ENCODE data around the gene CSE1L.
"Not testable (repeated sequence)": the region's sequence is repeated elsewhere in the genome, so short reads cannot be mapped to it uniquely, and the experiment has no call there.

The CSE1L gene

DNA sequence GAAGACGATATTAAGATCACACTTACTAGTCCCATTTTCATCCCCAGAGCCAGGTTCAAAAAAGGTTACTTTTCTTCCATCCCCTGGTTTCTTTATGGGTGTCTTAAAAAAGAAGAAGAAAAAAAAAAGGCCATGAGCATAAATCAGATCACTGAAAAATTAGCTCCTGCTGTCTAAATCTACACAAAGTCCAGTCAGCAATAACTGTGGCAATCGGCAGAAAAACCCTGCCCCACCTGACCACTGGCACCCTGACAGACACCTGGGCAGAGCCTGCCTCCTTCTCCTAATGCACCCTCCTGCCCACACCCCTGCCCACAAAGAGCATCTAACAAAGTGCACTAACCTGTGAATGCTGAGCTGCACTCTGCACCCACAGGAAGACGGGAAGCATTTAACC, 72.2 kb downstream of the CSE1L start:
- Mint-ChIP-seq H3K9me3 (no peaks in the 10 kb centered on the region), H3K27me3 (no peaks in the 10 kb centered on the region), H3K27ac (no peak overlapping the region), H3K36me3 (ENCODE audit: low read depth) (peaks cover 99% of the 10 kb centered on the region), H3K4me3 (no peak overlapping the region), H3K4me1 (ENCODE audit: low read depth) (no peaks in the 10 kb centered on the region)
- intact Hi-C loops (cut with micrococcal nuclease), result no loop called here

DNA sequence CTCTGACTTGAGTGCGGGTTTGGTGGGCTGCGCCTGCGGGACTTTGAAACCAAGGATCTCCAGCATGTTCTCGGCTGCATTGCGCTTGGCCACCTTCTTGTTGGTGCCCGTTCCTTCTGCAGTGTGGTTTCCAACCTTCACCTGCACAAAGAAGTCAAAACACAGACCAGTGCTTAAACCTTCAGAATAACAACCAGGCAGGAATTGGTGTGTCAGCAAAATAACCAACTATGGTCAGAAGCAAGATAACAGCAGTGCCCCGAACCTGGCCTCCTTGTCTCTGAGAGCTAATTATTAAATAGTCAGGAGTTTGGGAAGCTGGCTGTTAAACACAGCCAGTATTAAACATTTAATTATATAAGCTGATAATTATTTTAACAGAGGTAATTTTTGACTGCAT, 73.9 kb downstream of the CSE1L start:
- Mint-ChIP-seq H3K27ac (no peak overlapping the region), H3K4me3 (no peak overlapping the region), H3K27me3 (no peaks in the 10 kb centered on the region)

DNA sequence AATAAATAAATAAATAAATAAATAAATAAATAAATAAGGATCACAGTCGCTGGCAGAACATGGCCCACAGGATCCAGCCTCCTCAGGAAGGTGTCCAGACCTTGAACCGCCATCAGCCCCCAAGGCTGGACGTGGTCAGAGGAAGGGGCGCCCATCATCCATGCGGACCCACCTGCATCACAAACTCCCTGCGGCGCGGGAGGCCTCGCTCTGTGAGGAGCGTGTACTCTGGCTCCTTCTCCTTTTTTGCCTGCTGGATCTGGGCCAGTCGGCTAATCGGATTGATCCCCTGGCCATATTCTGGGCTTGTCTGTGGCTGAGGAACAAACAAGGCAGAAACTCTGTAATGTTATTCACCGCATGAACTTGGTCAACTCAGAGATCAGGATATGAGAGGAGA, 76.8 kb downstream of the CSE1L start:
- Mint-ChIP-seq H3K4me1 (ENCODE audit: low read depth) (no peaks in the 10 kb centered on the region), H3K36me3 (ENCODE audit: low read depth) (peaks cover 96% of the 10 kb centered on the region), H3K27me3 (no peaks in the 10 kb centered on the region), H3K9me3 (no peaks in the 10 kb centered on the region), H3K4me3 (no peak overlapping the region), H3K27ac (no peak overlapping the region)
- intact Hi-C loops (cut with micrococcal nuclease), result no loop called here

More for the DNA sequence above, 73.9 kb downstream of the CSE1L start:
- Mint-ChIP-seq H3K36me3 (ENCODE audit: low read depth) (peaks cover 98% of the 10 kb centered on the region), H3K4me1 (ENCODE audit: low read depth) (no peaks in the 10 kb centered on the region), H3K9me3 (no peaks in the 10 kb centered on the region)
- intact Hi-C loops (cut with micrococcal nuclease), result no loop called here

DNA sequence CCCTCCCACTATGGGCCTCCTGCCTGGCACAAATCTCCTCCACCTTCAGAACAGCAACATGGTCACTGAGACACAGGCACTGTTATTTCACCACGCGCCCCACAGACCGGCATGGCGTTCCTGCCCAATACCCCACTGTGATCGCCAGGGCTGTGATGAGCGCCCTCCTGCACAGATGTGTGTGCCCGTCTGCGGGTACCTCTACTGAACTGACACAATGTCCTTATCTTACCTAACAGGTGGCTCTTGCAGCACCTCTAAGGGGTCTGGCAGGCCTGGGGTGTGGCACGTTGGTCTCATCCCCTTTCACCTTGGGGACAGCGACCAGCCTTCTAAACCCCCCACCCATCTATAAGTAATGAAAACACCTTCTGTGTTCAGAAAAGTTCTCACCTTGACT, 77.9 kb downstream of the CSE1L start:
- Mint-ChIP-seq H3K27ac (no peak overlapping the region), H3K4me3 (no peak overlapping the region), H3K36me3 (ENCODE audit: low read depth) (peaks cover 93% of the 10 kb centered on the region), H3K27me3 (no peaks in the 10 kb centered on the region), H3K4me1 (ENCODE audit: low read depth) (no peaks in the 10 kb centered on the region), H3K9me3 (no peaks in the 10 kb centered on the region)
- intact Hi-C loops (cut with micrococcal nuclease), result no loop called here

DNA sequence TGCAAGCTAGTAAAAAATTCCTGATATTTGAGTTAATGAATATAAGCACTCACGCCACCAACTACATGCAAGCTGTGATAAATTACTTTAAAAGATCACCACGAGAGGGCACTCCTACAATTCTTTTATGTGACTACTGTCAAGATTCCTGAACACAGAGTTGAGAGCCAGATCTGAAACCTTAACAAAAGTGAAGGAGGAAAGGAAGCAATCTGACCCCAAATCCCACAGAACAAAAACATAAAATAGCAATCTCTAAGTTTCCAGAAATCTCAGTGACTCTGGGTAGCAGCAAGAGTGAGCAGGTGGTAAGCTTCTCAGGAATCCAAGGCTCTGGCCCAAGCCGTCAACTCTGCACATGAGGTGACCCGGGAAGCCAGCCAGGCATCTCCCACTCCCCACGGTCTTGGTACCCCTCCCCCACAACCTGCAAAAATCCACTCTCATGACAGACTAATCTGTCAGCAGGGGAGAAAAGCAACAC, 86.9 kb downstream of the CSE1L start:
- H3K36me3 Mint-ChIP-seq (ENCODE audit: low read depth), result peaks cover 81% of the 10 kb centered on the region

DNA sequence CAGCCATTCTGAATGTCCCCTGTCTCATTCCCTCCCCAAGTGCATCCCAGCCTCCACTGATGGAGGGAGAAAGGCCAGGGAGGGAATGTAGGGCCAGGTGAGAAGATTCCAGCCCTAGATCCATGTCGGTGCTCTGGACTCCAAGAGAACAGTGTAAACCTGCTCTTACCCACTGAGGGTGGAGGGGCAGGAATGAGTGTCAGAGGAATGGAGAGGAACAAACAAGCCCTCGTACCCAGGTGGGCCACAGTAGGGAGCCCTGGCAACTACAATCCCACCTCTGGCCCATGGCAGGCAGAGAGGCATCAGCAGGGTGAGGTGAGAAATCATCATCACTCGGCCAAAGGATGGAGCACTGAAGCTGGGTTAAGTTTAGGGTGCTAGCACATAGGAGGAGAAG, 87.5 kb downstream of the CSE1L start:
- peaks cover 6% of the 10 kb centered on the region for H3K4me1 Mint-ChIP-seq (ENCODE audit: low read depth)
- H3K9me3 Mint-ChIP-seq, result no peaks in the 10 kb centered on the region
- H3K4me3 Mint-ChIP-seq, result no peak overlapping the region
- intact Hi-C loops (cut with micrococcal nuclease), result loop anchor here (1.0 kb wide), 1 partner anchor 84 kb away; no protein-coding TSS in a partner anchor
- no peaks in the 10 kb centered on the region for H3K27me3 Mint-ChIP-seq
- peaks cover 81% of the 10 kb centered on the region for H3K36me3 Mint-ChIP-seq (ENCODE audit: low read depth)
- H3K27ac Mint-ChIP-seq, result no peak overlapping the region

More for the DNA sequence above, 86.9 kb downstream of the CSE1L start:
- Mint-ChIP-seq H3K27me3 (no peaks in the 10 kb centered on the region), H3K9me3 (no peaks in the 10 kb centered on the region), H3K4me1 (ENCODE audit: low read depth) (peaks cover 6% of the 10 kb centered on the region), H3K4me3 (no peak overlapping the region), H3K27ac (no peak overlapping the region)
- intact Hi-C loops (cut with micrococcal nuclease), result loop anchor here (1.0 kb wide), 1 partner anchor 84 kb away; no protein-coding TSS in a partner anchor

DNA sequence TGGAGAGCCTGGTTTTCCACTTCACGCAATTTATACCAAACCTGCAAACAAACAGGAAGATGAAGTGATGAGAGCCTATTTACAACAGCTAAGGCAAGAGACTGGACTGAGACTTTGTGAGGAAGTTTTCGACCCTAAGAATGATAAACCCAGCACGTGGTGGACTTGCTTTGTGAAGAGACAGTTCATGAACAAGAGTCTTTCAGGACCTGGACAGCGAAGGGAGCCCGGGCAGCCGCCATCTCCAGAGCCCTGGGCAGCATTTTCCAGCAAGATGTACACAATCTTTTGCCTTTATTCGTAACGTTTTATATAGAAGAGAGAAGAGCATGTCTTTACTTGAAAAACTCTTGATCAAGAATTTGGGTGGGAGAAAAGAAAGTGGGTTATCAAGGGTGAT, 88.7 kb downstream of the CSE1L start:
- intact Hi-C loops (cut with micrococcal nuclease); H3K27ac Mint-ChIP-seq: not testable (repeated sequence)
- peaks cover 89% of the 10 kb centered on the region for H3K36me3 Mint-ChIP-seq (ENCODE audit: low read depth)

DNA sequence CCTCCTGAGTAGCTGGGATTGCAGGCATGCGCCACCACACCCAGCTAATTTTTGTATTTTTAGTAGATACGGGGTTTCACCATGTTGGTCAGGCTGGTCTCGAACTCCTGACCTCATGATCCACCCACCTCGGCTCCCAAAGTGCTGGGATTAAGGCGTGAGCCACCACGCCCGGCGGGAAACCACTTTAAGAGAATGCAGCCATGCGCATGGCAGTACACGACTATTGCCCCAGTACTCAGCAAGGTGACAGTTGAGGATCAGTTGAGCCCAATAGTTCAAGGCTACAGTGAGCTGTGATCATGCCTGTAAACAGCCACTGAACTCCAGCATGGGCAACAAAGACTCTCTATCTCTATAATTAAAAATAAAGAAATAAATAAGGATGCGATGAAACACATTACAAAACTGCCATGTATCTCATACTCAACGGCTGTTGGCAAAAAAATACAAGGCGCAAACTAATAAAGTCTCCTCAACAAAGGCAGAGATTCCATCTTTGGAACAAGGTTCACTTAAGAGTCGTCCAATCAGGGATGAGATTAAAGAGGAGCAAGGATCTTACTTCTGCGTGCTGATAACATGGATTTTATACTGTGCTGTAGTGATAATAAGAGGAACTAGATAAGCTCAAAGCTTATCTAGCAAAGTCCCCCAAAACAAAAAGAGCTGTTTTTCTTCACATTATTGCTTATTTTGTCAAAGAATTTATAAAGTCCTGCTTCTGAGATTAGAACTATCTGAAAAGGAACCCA, 90.9 kb downstream of the CSE1L start:
- H3K4me1 Mint-ChIP-seq (ENCODE audit: low read depth), result peaks cover 6% of the 10 kb centered on the region
- no peak overlapping the region for H3K27ac Mint-ChIP-seq
- peaks cover 69% of the 10 kb centered on the region for H3K36me3 Mint-ChIP-seq (ENCODE audit: low read depth)
- H3K9me3 Mint-ChIP-seq, result no peaks in the 10 kb centered on the region
- H3K4me3 Mint-ChIP-seq, result no peak overlapping the region
- H3K27me3 Mint-ChIP-seq, result no peaks in the 10 kb centered on the region
- intact Hi-C loops (cut with micrococcal nuclease), result no loop called here

More for the DNA sequence above, 88.7 kb downstream of the CSE1L start:
- not testable (repeated sequence) for H3K4me3 Mint-ChIP-seq; H3K4me1 Mint-ChIP-seq (ENCODE audit: low read depth); H3K27me3 Mint-ChIP-seq; H3K9me3 Mint-ChIP-seq

DNA sequence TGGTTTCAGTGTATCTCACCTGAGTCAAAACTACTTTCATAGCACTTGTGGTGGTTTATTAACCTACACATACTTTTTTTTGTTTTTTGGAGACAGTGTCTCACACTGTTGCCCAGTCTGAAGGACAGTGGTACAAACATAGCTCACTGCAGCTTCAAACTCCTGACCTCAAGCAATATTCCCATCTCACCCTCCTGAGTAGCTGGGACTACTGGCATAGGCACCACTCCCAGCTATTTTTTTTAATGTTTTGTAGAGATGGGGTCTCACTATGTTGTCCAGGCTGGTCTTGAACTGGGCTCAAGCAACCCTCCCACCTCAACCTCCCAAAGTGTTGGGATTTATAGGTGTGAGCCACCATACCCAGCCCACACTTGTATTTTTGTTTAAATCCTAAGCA, 92.3 kb downstream of the CSE1L start:
- H3K36me3 Mint-ChIP-seq (ENCODE audit: low read depth), result peaks cover 61% of the 10 kb centered on the region
- H3K4me1 Mint-ChIP-seq (ENCODE audit: low read depth), result peaks cover 4% of the 10 kb centered on the region
- no peaks in the 10 kb centered on the region for H3K27me3 Mint-ChIP-seq
- H3K9me3 Mint-ChIP-seq, result no peaks in the 10 kb centered on the region
- no peak overlapping the region for H3K27ac Mint-ChIP-seq
- intact Hi-C loops (cut with micrococcal nuclease), result no loop called here
- no peak overlapping the region for H3K4me3 Mint-ChIP-seq

DNA sequence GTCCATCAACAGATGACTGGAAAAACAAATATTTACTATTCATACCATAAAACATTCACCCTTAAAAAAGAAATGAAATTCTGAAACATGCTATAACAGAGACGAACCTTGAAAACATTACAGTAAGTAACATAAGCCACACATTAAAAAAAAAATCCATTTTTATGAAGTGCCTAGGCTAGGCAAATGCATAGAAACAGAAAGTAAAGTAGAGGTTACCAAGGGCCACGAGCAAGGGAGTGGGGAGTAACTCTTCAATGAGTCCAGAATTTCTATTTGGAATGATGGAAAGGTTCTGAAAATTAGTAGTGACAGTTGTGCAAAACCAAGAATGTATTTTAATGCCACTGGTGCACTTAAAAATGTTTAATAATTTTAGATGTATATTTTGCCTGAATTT, 94.3 kb downstream of the CSE1L start:
- no peak overlapping the region for H3K4me3 Mint-ChIP-seq
- H3K9me3 Mint-ChIP-seq, result no peaks in the 10 kb centered on the region
- peaks cover 58% of the 10 kb centered on the region for H3K36me3 Mint-ChIP-seq (ENCODE audit: low read depth)
- no peaks in the 10 kb centered on the region for H3K27me3 Mint-ChIP-seq
- intact Hi-C loops (cut with micrococcal nuclease), result no loop called here
- no peaks in the 10 kb centered on the region for H3K4me1 Mint-ChIP-seq (ENCODE audit: low read depth)
- H3K27ac Mint-ChIP-seq, result no peak overlapping the region

DNA sequence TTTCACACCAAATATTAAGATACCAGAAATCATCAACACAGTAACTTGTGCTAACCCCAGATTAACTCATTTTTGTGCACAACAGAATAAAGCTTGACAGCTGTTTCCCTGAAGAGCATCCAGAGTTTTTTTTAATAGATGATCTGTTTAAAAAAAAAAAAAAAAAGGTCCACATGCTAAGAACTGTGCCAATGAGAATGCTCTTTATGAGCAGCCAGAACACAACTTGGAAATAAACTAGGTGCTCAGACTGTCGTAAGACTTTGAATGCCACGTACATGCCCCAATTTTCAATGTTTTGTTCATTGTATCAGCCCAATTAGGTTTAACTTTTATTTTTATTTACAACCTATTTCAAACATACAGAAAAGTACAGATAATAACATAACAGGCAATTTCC, 94.7 kb downstream of the CSE1L start:
- H3K27ac Mint-ChIP-seq, result no peak overlapping the region
- H3K36me3 Mint-ChIP-seq (ENCODE audit: low read depth), result peaks cover 58% of the 10 kb centered on the region
- no peaks in the 10 kb centered on the region for H3K27me3 Mint-ChIP-seq
- no peaks in the 10 kb centered on the region for H3K4me1 Mint-ChIP-seq (ENCODE audit: low read depth)
- no peaks in the 10 kb centered on the region for H3K9me3 Mint-ChIP-seq
- intact Hi-C loops (cut with micrococcal nuclease), result no loop called here
- no peak overlapping the region for H3K4me3 Mint-ChIP-seq
